ENCODE measurements around the gene TBL1X. TPM values are rescaled to one million over a fixed set of nuclear protein-coding genes. Genes with fewer than 3 reads are reported as not detected.
A peak's percentile ranks its signal among the peaks of the same experiment; 100 is the strongest.

TBL1X gene
- total RNA-seq, 4 donors from 2014 or later: 27.7 to 49.1 (median 39.6) TPM

DNA sequence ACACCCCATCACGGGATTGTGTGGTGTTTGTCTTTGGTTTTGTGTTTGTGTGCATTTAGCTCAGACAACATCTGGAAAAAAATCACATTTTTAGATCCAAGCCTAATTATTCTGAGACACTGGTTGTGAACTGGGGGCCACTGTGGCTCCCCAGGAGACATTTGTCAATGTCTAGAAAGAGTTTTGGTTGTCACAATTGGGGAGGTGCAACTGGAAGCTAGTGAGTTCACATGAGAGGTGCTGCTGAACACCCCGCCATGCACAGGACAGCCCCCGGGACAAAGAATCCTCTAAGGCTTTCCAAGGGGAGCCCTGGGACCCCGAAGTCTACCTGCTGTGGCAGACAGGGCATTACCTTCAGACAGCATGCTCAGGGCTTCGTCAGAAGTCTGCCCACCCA lies 274.3 kb downstream of the TBL1X start:
- no peak overlapping the region for H3K4me3 ChIP-seq
- TF ChIP-seq EP300 (IDR thresholded peaks at IDR 0.05) (no peak), POLR2A (IDR thresholded peaks at IDR 0.05) (no peak), POLR2AphosphoS5 (IDR thresholded peaks at IDR 0.05) (no peak)
- TF ChIP-seq, protein P1, sequence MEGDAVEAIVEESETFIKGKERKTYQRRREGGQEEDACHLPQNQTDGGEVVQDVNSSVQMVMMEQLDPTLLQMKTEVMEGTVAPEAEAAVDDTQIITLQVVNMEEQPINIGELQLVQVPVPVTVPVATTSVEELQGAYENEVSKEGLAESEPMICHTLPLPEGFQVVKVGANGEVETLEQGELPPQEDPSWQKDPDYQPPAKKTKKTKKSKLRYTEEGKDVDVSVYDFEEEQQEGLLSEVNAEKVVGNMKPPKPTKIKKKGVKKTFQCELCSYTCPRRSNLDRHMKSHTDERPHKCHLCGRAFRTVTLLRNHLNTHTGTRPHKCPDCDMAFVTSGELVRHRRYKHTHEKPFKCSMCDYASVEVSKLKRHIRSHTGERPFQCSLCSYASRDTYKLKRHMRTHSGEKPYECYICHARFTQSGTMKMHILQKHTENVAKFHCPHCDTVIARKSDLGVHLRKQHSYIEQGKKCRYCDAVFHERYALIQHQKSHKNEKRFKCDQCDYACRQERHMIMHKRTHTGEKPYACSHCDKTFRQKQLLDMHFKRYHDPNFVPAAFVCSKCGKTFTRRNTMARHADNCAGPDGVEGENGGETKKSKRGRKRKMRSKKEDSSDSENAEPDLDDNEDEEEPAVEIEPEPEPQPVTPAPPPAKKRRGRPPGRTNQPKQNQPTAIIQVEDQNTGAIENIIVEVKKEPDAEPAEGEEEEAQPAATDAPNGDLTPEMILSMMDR (IDR thresholded peaks at IDR 0.05): no peak
- no peak for ATAC-seq
- no peaks in the 10 kb centered on the region for H3K36me3 ChIP-seq
- no peaks in the 10 kb centered on the region for H3K4me1 ChIP-seq
- H3K27me3 ChIP-seq: no peaks in the 10 kb centered on the region
- 75 to 82% methylated on average over 1 to 2 of the region's 5 CpGs for WGBS, 2 donors (ENCODE audit: low coverage in 1 of 2)
- no peaks in the 10 kb centered on the region for H3K9me3 ChIP-seq
- H3K27ac ChIP-seq: no peak overlapping the region

DNA sequence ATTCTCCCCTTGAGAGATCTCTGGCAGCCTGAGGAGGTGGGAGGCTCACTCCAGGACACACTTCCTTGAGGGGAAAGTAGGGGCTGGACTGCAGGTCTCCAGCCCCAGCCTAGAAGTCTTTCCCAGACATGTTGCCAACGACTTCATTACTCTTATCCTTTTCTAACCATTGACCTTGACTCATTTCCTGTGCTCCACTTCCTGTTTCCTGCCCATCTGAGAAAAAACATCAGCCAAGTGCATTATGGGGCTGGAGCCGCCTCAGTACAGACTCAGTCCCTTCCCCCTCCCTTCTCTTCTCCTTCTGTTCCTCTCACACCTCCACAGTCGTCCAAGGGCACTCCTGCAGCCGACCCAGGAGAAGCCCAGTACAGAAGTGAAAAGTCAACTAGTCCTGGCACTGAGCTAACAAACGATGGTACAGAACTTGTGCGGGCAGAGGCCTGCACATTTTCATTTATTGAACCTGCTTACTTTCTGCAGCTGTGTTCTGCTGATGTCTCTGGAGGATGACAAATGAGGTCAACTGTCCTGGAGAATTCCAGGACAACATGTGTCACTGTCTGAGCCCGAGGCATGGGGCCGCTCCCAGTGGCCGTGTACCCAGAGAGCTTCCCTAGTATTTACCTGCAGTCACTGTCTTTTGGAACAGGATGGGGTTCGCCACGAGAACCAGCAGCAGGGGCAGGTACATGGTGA lies 280.7 kb downstream of the TBL1X start:
- no peak for TF ChIP-seq EP300 (IDR thresholded peaks at IDR 0.05)
- TF ChIP-seq, protein P1 (IDR thresholded peaks at IDR 0.05): no peak
- TF ChIP-seq POLR2A (IDR thresholded peaks at IDR 0.05): no peak
- no peak for TF ChIP-seq POLR2AphosphoS5 (IDR thresholded peaks at IDR 0.05)
- no peaks in the 10 kb centered on the region for H3K4me1 ChIP-seq
- ATAC-seq: peak; percentile 40
- no peaks in the 10 kb centered on the region for H3K9me3 ChIP-seq
- no peak overlapping the region for H3K4me3 ChIP-seq
- no peaks in the 10 kb centered on the region for H3K36me3 ChIP-seq
- no peaks in the 10 kb centered on the region for H3K27me3 ChIP-seq
- no peak overlapping the region for H3K27ac ChIP-seq
- WGBS, 2 donors (ENCODE audit: low coverage in 1 of 2): 62% methylated on average over 2 of the region's 11 CpGs; no CpG with 5 or more reads in 1 of the 2 donors

DNA sequence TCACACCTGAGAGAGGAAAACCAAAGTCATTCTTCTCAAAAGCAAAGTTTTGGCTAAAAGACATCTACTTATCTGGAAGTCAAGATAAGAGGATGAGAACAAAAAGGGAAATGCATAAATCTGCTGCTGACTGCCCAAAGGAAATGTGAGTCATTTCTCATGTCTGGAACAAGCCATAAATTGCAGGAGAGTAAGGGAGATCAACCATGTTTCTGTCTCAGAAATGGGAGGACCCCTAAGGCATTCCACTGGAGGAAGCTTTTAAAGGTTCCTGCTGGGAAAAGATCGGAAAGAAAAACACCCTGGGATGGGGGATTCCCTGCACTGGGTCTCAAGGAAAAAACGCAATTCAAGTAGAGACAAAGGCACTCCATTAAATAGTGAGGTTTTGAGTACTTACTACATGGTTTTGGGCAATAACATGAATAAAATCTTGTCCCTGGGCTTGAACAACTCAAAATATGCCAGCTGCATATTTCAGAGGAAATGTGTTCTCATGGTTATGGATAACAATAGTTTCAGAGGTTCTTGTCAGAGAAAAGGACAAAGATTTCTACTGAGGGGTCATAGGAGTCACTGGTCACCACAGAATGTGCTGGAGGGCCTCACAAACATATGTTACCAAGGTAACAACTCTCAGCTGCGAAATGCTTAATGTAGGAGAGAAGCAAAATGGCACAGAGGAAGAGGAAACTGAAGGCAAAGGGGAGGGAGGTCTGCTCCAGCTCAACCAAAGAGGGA lies 281.5 kb downstream of the TBL1X start:
- WGBS, 2 donors (ENCODE audit: low coverage in 1 of 2): 42 to 52% methylated on average over 2 to 3 of the region's 3 CpGs
- H3K4me1 ChIP-seq: no peaks in the 10 kb centered on the region
- no peaks in the 10 kb centered on the region for H3K36me3 ChIP-seq
- ATAC-seq: no peak
- TF ChIP-seq EP300 (IDR thresholded peaks at IDR 0.05): no peak
- TF ChIP-seq POLR2A (IDR thresholded peaks at IDR 0.05): no peak
- TF ChIP-seq POLR2AphosphoS5 (IDR thresholded peaks at IDR 0.05): no peak
- TF ChIP-seq, protein P1 (IDR thresholded peaks at IDR 0.05): no peak
- H3K27ac ChIP-seq: no peak overlapping the region
- H3K27me3 ChIP-seq: no peaks in the 10 kb centered on the region
- no peak overlapping the region for H3K4me3 ChIP-seq
- H3K9me3 ChIP-seq: no peaks in the 10 kb centered on the region

DNA sequence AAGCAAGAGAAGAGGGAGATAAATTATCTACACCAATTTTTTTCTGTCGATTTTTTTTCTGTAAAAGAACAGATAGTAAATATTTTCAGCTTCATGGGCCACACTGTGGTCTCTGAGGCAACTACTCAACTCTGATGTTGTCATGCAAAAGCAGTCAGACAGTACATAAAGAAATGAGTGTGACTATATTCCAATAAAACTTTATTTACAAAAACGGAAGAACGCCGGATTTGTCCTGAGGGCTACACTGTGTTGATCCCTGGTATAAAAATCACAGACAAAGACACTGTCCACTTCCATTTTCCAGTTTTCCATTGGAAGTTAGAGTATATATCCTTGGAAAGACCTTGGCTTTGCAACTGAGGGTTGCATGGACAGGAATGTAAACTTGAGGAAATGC lies 282.8 kb downstream of the TBL1X start:
- Histone ChIP-seq H3K9me3 (no peaks in the 10 kb centered on the region), H3K4me3 (no peak overlapping the region), H3K27me3 (no peaks in the 10 kb centered on the region), H3K27ac (no peak overlapping the region), H3K4me1 (no peaks in the 10 kb centered on the region), H3K36me3 (no peaks in the 10 kb centered on the region)
- TF ChIP-seq, protein P1 (IDR thresholded peaks at IDR 0.05): no peak
- TF ChIP-seq POLR2AphosphoS5 (IDR thresholded peaks at IDR 0.05) (no peak), POLR2A (IDR thresholded peaks at IDR 0.05) (no peak), EP300 (IDR thresholded peaks at IDR 0.05) (no peak)
- ATAC-seq: no peak
- WGBS, 2 donors (ENCODE audit: low coverage in 1 of 2): 72 to 90% methylated on average over 3 to 4 of the region's 4 CpGs
